BE2C (cell line): Measurements from ENCODE around the gene JUP.

Experiments used
- DNase-seq: peaks from one replicate; pipeline ENCODE4 v3.0.0-alpha.2; 2020
- H3K27me3 ChIP-seq: fragments of 250-450 bp; sonication (Bioruptor Pico); 2 replicates; pipeline ENCODE4 v1.5.1; 2020; ENCODE audit warnings: mild to moderate bottlenecking
- H3K36me3 ChIP-seq: fragments of 250-450 bp; sonication (Bioruptor Pico); 2 replicates; pipeline ENCODE4 v1.5.1; 2020; ENCODE audit warnings: mild to moderate bottlenecking
- H3K4me1 ChIP-seq: fragments of 250-450 bp; sonication (Bioruptor Pico); 2 replicates; pipeline ENCODE4 v1.5.1; 2020
- H3K4me3 ChIP-seq: 2 replicates; pipeline ENCODE4 v1.5.1; 2011; ENCODE audit warnings: low read depth, low read length
- H3K9me3 ChIP-seq: fragments of 250-450 bp; sonication (Bioruptor Pico); 2 replicates; pipeline ENCODE4 v1.5.1; 2020
- CTCF ChIP-seq: IDR thresholded peaks from 2 replicates; pipeline ENCODE4 v1.5.1; 2012; ENCODE audit warnings: mild to moderate bottlenecking, low read depth, low read length

The JUP gene

GRCh38 chr17:41814195-41814594 is 27.7 kb upstream of the JUP start:
- DNase-seq, result peak; percentile 29
- Histone ChIP-seq H3K27me3 (no peaks in the 10 kb centered on the region), H3K36me3 (peaks cover 23% of the 10 kb centered on the region), H3K9me3 (no peaks in the 10 kb centered on the region), H3K4me3 (peak overlapping the region; percentile 99), H3K4me1 (no peaks in the 10 kb centered on the region)
- TF ChIP-seq CTCF, result no peak

GRCh38 chr17:41813699-41814124 is 27.2 kb upstream of the JUP start:
- TF ChIP-seq CTCF, result no peak
- DNase-seq, result no peak
- H3K27me3 ChIP-seq, result no peaks in the 10 kb centered on the region
- H3K4me1 ChIP-seq, result no peaks in the 10 kb centered on the region
- no peaks in the 10 kb centered on the region for H3K9me3 ChIP-seq
- peaks cover 27% of the 10 kb centered on the region for H3K36me3 ChIP-seq
- H3K4me3 ChIP-seq, result peak overlapping the region; percentile 99

GRCh38 chr17:41813152-41813680 is 26.7 kb upstream of the JUP start:
- Histone ChIP-seq H3K27me3 (no peaks in the 10 kb centered on the region), H3K4me1 (no peaks in the 10 kb centered on the region), H3K4me3 (peak overlapping the region; percentile 99), H3K9me3 (no peaks in the 10 kb centered on the region), H3K36me3 (peaks cover 28% of the 10 kb centered on the region)
- no peak for TF ChIP-seq CTCF
- no peak for DNase-seq

GRCh38 chr17:41812381-41813151 is 26.1 kb upstream of the JUP start, which contains the start of gene FKBP10:
FKBP10 (plus strand) TSS chr17:41813004; CDS start chr17:41813035, 31 bp downstream.
- H3K4me3 ChIP-seq, result peak within 1 kb of the TSS; percentile 99
- peaks cover 28% of the 10 kb centered on the region for H3K36me3 ChIP-seq
- no peak for TF ChIP-seq CTCF
- no peaks in the 10 kb centered on the region for H3K27me3 ChIP-seq
- peak; percentile 96 for DNase-seq
- no peaks in the 10 kb centered on the region for H3K4me1 ChIP-seq
- H3K9me3 ChIP-seq, result no peaks in the 10 kb centered on the region

- H3K4me1 ChIP-seq, result no peaks in the 10 kb centered on the region
- peak; percentile 62 for TF ChIP-seq CTCF
- H3K27me3 ChIP-seq, result no peaks in the 10 kb centered on the region
- peak; percentile 88 for DNase-seq
- peak within 1 kb of the TSS; percentile 99 for H3K4me3 ChIP-seq
- H3K36me3 ChIP-seq, result peaks cover 23% of the 10 kb centered on the region
- no peaks in the 10 kb centered on the region for H3K9me3 ChIP-seq
These were observed 25.3 kb upstream of the JUP start, which contains the start of gene P3H4 for GRCh38 chr17:41811549-41812380. P3H4 (minus strand) TSS chr17:41811949; CDS start chr17:41811915, 34 bp downstream.
